NCI-H748 (cell line): ENCODE results near the gene COL9A3.

Experiments used
- DNase-seq: peaks from one replicate; lab custom pipeline; 2025; ENCODE audit not compliant: unreplicated experiment; lab: John Stamatoyannopoulos, UW

Gene COL9A3

DNA sequence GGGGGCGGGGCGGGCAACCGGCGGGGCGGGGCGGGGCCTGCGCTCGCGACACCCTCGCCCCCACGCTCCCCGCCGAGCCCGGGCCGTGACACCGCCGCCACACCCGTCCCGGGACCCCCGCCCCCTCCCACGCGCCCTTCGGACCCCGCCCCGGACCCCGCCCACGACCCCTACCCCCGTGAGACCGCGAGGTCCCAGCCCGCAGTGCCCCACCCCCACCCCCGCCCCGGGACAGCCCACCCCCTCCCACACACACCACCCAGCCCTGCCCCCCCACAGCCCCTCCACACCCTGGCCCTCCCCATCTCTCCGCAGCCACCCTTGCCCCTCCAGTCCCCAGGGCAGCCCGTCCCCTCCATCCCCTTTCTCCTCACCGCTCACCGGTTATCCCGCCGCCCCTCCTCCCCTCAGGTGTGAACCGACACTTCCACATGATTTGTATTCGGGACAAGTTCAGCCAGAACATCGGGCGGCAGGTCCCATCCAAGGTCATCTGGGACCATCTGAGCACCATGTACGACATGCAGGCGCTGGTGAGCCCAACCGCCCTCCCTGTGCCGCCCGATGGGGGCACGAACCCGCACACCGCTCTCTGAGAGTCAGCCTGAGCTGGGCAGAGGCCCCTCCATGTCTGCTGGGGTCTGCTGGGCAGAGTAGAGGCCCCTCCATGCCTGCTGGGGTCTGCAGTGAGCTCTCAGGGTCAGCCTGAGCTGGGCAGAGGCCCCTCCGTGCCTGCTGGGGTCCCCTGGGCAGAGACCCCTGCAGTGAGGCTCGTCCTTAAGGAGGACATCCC, 20.0 kb upstream of the COL9A3 start:
- DNase-seq, result no peak

DNA sequence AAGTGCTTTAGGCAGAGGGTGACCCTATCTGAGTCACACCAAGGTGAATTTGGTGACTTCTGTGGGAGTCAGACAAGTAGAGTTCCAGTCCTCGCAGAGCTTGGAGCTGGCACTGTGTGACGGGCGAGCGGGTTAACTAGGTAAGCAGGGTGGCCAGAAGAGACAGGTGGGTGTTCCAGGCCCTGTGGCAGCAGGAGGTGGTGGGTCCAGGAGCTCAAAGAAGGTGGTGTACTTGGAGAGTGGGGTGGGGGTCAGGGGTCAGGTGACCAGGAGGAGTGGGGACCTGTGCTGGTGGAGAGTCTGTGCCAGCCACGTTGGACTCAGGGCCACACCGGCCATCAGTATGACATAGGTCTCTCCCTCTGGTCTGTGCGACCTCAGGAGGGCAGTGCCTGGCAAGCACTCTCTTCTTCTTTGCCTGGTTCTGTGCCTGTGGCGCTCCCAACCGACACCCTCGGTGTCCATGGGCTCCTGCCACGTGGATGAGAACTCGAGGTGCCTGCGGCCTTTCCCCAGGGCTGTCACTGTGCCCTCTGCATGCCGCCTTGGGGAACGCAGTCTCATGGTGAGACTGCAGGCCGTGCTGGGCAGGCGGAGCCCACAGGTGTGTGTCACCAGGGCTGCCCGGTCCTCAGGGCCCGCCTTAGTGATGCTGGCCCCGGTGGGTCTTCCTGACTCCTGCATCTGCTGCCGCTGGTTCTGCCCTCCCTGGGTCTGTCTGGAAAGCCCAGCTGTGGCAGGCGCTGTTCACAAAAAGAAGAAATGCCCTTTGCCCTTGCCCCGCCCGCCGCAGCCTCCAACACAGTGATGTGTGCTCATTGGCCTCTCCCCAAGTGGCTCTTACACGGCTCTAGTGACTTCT, 18.9 kb upstream of the COL9A3 start:
- DNase-seq, result no peak

DNA sequence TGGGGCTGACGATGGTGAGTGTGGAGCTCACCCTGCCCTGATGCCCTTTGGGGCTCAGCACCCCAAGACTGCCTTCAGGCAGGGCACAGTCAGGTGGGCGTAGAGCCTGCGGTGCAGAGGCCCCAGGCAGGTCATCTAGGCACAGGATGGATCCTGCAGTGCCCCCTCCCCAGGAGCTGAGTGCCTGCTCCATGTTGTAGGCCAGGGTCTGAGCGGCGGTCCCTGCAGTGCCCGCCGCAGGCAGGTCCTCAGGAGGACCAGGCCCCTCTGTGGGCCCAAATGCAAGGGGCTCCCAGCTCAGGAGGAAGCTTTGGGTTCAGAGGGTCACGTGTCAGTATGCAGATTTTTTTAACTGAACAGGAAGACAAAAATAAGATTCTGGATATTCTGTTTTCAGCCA, 17.8 kb upstream of the COL9A3 start:
- DNase-seq, result no peak

DNA sequence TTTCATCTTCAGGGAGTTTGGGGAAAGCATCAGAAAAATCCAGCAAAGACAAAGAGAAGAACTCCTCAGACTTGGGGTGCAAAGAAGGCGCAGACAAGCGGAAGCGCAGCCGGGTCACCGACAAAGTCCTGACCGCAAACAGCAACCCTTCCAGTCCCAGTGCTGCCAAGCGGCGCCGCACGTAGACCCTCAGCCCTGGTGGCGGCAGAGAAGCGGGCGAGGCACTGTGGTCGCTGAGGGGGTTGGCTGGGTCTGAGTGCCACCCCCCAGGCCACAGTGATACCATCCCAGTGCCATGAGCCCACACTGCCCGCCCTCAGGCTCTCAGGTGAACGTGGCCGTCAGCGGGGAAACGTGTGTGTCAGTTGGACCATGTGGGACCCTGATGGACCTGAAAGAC, 17.4 kb upstream of the COL9A3 start:
- DNase-seq, result no peak

DNA sequence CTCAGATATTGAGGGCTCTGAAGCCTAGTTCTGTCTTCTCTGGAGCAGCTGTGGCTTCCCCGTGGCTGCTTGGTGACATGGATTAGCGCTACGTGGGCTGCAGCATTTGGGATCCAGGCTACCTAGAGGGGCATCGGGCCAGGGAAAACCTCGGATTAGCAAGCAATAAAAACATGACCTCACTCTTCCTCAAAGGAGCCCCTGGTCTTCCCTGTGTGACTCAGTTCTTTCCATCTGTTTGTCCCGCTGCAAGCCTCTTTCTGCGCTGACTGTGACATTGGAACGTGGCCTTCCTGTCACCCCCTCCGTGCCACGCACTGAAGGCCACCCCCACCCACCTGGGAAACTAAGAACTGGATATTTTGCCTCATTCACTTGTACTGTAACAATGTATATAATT, 17.0 kb upstream of the COL9A3 start:
- DNase-seq, result no peak

DNA sequence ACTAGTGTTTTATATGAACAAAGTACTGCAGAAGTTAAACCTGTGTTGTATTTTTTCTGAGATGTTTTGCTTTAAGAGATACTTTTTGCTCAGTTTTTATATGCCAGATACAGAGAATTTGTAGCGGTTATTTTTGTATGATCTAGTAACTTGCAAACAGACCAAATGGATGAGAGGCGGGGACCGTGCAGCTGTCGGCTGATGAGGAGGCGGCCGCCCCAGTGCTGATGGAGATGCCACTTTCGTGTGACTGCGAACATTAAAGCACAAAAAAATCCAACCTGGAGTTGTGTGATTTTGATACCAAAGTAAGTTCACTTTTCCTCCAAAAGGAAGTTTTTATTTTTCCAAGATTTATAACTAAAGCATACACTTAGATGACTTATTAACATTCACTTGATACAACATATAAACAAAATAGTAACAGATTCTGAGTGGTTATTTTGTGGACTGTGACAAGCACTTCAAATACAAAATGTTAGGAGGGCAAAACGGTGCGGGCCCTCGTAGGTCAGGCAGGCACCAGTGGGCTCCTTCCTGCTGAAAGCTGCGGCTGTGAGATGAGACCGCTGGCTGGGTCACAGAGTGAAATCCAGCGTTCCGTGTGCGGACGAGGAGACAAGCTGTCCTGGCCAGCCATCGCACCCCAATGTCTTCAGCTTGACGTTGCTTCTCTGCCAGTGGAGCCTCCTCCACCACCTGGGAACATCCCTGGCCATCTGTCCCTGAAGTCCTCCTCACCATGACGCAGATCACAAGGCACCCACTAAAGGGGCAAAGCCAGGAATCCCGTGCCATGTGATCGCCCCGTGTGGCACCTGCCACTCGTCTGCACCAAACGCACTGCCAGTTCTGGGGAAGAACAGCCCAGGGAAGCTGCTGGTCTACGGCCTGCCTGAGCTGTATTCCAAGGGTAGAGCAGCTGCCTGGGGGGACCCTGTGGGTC, 16.3 kb upstream of the COL9A3 start:
- no peak for DNase-seq

DNA sequence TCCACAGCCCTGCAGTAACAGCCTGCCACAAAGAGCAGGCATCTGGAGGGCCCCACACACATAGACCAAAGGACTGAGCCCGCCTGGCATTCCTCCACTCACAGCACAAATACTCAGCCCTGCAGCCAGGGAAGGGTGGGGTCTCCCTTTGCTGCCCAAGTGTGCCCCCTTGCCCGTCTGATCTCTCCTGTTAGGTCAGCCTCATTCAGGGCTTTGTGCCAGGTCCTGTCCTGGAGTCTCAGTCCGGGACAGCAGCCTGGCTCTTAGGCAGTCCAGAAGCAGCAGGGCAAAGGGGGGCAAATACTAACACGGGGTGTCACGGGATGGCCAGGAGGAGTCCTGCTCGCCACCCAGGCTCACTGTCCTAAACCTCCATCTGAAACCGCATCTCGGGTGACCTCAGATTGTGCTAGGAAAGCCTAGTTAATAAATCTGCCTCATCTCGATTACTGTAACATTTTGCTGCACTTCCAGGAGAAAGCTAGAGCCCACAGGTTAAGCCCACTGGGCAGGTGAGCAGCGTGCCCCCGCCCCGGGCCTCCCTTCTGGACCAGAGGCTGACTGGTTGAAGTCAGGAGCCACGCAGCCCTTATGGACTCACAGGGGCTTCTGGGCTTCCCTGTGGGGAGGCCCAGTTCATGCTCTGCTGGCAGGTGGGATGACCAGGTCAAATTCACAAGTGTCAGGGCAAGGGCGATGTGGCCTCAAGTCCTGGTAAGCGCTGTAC, 15.4 kb upstream of the COL9A3 start:
- no peak for DNase-seq

DNA sequence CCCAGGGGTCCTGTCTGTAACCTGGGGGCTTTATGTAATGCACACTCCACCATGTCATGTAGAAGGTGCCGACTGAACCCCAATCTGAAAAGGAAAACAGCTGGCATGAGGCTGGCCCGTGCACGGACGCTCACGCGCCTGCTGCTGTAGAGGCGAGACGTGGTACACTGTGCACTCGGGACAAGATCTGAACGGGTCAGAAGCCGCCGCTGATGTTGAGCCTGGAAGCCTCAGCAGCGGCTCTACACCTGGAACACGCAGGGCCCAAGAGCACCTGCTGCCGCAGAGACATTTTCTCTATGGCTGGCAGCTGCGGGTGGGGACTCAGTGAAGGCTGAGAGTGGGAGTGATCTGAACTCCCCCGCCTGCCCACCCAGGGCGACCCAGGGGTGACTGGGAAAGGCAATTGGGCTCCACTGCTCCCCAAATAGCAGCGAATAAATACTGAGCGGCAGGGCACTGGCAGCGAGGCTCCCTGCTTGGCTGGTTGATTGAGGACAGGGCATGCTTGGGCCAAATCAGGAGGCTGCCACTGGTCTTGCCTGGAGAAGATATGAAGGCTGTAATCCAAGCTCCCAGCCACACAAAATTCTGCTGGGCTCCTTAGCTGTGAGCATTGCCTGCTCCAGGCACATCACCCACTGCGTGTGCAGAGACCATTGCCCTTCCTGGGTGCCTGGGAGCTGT, 14.7 kb upstream of the COL9A3 start:
- DNase-seq, result no peak

DNA sequence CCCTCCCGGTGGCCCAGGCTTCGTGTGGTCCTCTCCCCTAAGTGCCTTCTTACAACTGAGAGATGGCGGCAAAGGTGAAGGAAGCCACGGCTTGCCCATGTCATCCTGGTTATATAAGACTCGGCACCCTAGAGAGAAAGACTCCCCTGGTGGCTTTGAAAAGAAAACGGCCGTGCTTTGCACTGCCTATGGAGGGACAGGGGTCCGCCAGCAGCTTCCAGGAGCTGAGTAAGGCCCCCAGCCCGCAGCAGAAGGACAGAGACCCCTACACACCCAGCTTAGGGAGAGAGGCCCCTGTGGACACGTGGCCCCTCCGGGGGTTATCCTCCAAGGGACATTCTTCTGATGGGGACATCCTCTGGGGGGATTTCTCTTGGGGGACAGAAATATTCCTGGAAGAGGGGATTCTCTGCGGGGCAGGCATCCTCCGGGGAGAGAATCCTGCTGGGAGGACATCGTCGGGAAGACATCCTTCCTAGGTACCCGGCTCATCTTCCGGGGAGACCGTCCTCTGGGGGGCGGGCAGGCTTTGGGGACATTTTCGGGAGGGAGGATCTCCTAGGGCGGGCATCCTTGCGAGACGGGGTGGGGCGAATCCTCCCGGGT, 12.7 kb upstream of the COL9A3 start:
- DNase-seq, result peak; percentile 5

DNA sequence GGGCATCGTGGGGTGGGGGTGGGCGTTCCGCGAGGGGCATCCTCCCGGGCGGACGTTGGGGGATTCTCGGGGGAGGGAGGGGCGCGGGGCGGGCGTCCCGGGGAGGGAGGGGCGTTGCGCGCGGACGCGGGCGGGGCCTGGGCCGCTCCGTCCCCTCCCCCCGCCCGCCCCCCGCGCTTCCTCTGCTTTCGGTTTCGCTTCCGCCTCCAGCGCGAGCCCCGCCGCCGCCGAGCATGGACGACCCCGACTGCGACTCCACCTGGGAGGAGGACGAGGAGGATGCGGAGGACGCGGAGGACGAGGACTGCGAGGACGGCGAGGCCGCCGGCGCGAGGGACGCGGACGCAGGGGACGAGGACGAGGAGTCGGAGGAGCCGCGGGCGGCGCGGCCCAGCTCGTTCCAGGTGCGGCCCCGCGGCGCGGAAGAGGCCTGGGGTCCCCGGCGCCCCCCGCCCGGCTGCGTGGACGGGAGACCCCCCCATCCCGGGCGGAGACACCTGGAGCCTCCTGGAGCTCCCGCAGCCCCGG, 12.2 kb upstream of the COL9A3 start, which contains the start of gene OGFR:
Gene OGFR, plus strand, starts transcription at position 209 of the 528 bp plus-strand sequence. Its CDS starts 25 bp downstream, at position 234.
- peak; percentile 60 for DNase-seq

DNA sequence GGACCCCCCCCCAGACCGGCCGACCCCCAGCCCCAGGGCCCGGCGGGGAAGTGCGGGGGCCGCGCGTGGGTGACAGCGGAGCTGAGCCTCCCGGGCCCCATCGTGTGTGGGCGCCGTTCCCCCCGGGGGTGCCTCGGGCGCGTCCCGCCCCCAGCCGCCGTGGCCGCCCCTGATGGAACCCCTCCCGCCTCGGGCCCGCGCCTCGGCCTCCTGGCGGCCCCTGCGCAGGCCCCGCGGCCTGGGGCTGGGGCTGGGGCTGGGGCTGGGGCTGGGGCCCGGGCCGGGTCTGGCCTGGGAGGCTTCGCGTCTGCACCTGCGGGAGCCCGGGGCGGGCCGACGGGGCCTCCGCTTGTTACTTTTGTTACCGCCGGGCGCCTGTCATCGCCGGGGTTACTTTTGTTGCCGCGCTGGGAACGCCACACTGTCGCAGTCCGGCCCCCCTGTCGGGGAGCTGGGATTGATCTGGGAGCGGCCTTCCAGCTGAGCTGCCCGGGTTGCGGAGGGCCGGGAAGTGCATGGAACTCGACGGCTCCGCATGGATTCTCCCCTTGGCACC, 11.6 kb upstream of the COL9A3 start:
- peak; percentile 18 for DNase-seq

DNA sequence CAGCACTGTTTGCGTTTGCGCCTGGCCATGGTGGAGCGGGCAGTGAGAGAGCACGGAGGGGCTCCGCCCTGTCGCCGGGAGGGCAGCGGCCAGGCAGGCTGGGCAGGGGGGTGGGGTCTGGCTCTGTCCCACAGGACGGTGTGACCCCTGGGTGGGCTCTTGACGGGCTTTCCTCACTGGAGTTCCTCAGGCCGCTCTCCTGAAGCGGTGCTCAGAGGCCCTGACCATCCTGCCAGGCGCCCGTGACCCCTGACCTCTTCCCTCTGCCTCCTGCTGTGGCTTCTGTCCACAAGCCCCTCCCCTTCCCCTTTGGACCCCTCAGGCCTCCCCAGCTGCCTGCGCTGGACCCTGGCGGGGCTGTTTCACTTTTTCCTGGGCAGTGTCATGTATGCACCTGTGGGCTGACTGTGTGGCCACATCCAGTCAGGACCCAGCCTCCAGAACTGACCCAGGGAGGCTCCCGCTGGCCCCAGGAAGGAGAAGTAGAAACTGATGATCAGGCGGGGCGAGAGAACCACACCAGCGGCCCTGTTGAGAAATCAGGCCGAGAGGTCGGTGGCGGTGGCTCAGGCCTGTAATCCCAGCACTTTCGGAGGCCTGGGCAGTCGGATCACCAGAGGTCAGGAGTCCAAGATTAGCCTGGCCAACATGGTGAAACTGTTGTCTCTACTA, 11.0 kb upstream of the COL9A3 start:
- DNase-seq, result no peak

DNA sequence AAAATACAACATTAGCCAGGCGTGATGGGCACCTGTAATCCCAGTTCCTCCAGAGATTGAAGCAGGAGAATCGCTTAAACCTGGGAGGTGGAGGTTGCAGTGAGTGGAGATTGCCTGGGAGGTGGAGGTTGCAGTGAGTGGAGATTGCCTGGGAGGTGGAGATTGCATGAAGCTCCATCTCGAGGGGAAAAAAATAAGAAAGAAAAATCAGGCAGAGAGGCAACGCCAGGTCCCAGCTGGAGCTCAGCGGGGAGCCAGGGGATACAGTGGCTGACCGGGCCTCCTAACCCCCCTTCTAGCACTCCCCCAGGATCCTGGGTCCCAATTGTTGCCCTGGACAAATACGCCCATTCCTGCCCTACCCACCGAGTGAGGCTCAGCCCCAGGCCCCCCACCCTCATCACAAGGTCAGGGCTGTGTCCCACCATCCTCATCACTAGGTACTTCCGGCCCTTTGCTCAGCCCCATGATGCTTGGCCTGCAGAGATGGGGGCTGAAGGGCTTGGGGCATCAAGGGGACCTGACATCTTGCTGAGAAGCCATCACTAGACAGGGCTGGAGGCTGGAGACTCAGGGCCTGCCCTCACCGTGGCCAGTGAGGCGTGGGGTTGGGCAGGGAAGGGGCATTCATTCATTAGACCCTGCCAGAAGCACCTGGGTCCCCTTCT, 10.3 kb upstream of the COL9A3 start:
- DNase-seq, result no peak

DNA sequence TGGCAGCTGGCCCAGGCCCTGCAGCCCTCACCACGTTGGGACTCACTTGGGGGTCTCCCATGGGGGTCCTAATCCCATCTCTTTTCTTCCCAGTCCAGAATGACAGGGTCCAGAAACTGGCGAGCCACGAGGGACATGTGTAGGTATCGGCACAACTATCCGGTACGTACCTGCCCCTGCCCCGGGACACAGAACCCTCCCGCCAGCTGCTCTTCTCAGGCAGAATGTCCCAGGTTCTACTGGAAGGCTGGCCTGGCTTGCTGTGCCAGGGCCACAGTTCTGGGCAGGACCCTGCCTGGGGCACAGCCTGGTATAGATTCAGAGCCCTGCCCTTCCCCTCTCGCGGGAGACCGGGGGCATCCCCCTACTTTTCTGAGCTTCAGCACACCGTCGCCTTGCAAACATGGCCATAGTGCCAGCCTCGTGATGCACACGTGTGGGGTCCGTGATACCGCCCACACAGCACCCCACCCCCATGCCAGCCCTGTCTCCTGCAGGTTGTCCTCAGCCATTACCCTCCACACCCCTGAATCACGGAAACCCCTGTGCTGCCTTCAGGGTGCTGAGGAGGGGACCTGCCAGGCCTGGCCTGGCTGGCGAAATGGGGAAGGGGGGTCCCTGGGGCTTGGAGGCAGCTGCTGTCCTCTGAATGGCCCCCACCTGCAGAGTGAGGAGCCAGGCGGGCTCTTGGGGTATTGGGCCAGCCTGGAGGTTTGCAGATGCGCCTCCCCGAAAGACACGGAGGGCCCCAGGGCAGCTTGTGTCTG, 9.2 kb upstream of the COL9A3 start:
- no peak for DNase-seq

DNA sequence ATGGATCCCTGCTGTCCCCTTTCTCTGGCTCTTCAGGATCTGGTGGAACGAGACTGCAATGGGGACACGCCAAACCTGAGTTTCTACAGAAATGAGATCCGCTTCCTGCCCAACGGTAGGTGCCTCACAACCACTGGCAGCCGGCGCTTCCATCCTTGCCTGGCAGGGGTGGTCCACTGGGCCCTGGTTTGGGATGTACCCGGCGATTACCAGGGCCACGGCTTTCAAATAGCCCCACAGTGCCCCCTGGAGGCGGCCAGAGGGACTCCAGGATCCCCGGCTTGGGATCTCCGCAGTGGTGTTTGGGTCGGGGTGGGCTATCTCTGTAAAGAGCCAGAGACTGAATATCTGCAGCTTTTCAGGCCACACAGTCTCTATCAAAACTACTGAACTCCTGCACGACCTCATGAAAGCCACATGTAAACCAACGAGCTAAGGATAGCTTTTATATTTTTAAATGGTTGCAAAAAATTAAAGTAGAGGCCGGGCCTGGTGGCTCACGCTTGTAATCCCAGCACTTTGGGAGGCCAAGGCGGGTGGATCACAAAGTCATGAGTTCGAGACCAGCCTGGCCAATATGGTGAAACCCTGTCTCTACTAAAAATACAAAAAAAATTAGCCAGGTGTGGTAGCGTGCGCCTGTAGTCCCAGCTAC, 8.5 kb upstream of the COL9A3 start:
- peak; percentile 41 for DNase-seq
